ENCODE results near the gene RAD51C. TPM values are rescaled to one million over a fixed set of nuclear protein-coding genes. Genes with fewer than 3 reads are reported as not detected.

RAD51C gene
- total RNA-seq, 1 experiment from 2014 or later = 15.2 TPM

GRCh38 chr17:58760248-58760647 lies 67.8 kb downstream of the RAD51C start (continued):
- TF ChIP-seq IRF1 (CRISPR knock-in tag; IDR thresholded peaks at IDR 0.05) (no peak), HMGA2 (CRISPR knock-in tag; IDR thresholded peaks at IDR 0.05) (no peak), FOXP4 (CRISPR knock-in tag; IDR thresholded peaks at IDR 0.05) (no peak), ZNF263 (CRISPR knock-in tag; IDR thresholded peaks at IDR 0.05; ENCODE audit: low read depth) (no peak), ZNF219 (CRISPR knock-in tag; IDR thresholded peaks at IDR 0.05; ENCODE audit: borderline replicate concordance) (no peak), ZNF512 (CRISPR knock-in tag; IDR thresholded peaks at IDR 0.05; ENCODE audit: borderline replicate concordance) (no peak), ZNF281 (CRISPR knock-in tag; IDR thresholded peaks at IDR 0.05) (no peak)

GRCh38 chr17:58763263-58763662 lies 70.9 kb downstream of the RAD51C start:
- DNase-seq (ENCODE audit: low spot score) = no peak
- Mint-ChIP-seq H3K4me3 (no peak overlapping the region), H3K4me1 (no peaks in the 10 kb centered on the region), H3K9me3 (no peaks in the 10 kb centered on the region), H3K27me3 (ENCODE audit: low read depth) (0 out of 2 replicates have a peak, but pooled peaks cover under 1% of the 10 kb centered on the region), H3K27ac (0 out of 2 replicates have a peak overlapping the region, but pooled peaks have one; percentile 19), H3K36me3 (no peaks in the 10 kb centered on the region)
- POLR2A ChIA-PET = interaction anchor here (0.5 kb wide), 1 partner anchor 87 kb away, joined by 3 read pairs; no protein-coding TSS in a partner anchor
- TF ChIP-seq GRHL2 (CRISPR knock-in tag; IDR thresholded peaks at IDR 0.05; ENCODE audit: insufficient replicate concordance, severe bottlenecking) (no peak), SMAD4 (CRISPR knock-in tag; IDR thresholded peaks at IDR 0.05) (no peak)
- no peak for ATAC-seq
- CTCF ChIA-PET = no interaction called here

GRCh38 chr17:58764373-58764772 lies 72.0 kb downstream of the RAD51C start:
- POLR2A ChIA-PET = no interaction called here
- Mint-ChIP-seq H3K36me3 (no peaks in the 10 kb centered on the region), H3K9me3 (no peaks in the 10 kb centered on the region), H3K4me3 (no peak overlapping the region), H3K4me1 (no peaks in the 10 kb centered on the region), H3K27ac (no peak overlapping the region), H3K27me3 (ENCODE audit: low read depth) (no peaks in the 10 kb centered on the region)
- TF ChIP-seq GTF2I (CRISPR knock-in tag; conservative IDR thresholded peaks at IDR 0.05) (no peak), TP53 (CRISPR knock-in tag; IDR thresholded peaks at IDR 0.05) (no peak), ZNF671 (CRISPR knock-in tag; IDR thresholded peaks at IDR 0.05) (no peak), ZNF423 (CRISPR knock-in tag; IDR thresholded peaks at IDR 0.05) (no peak), FOXJ3 (CRISPR knock-in tag; IDR thresholded peaks at IDR 0.05; ENCODE audit: borderline replicate concordance) (no peak), IRF1 (CRISPR knock-in tag; IDR thresholded peaks at IDR 0.05) (no peak), CTCF (IDR thresholded peaks at IDR 0.05) (no peak), ERG (CRISPR knock-in tag; IDR thresholded peaks at IDR 0.05) (no peak), AFF4 (CRISPR knock-in tag; IDR thresholded peaks at IDR 0.05; ENCODE audit: borderline replicate concordance) (no peak)
- CTCF ChIA-PET = no interaction called here
- no peak for ATAC-seq
- no peak for DNase-seq (ENCODE audit: low spot score)
